GM23338 (cell line): ENCODE data around the gene KBTBD12. TPM values are rescaled to one million over a fixed set of nuclear protein-coding genes. Genes with fewer than 3 reads are reported as not detected.

Source experiments
- ATAC-seq: fragments of 200-7000 bp; cut with Tn5 transposase; 3 replicates; pipeline ENCODE4 v1.9.1; 2020
- DNase-seq: peaks from one replicate; pipeline ENCODE4 v3.0.0-alpha.2; 2015; ENCODE audit warnings: low spot score
- H2AFZ ChIP-seq: fragments of 200-600 bp; sonication (generic); 2 replicates; pipeline ENCODE4 v1.8.0; 2016; ENCODE audit warnings: antibody characterized with exemption, mild to moderate bottlenecking, moderate library complexity
- H3F3A ChIP-seq: fragments of 200-600 bp; sonication (generic); replicated peaks from 2 replicates; pipeline ENCODE4 v1.8.0; 2017; ENCODE audit warnings: antibody characterized with exemption, mixed run types, low read depth
- H3K27ac ChIP-seq: fragments of 200-600 bp; sonication (generic); 2 replicates; pipeline ENCODE4 v1.6.1; 2016; ENCODE audit warnings: low read depth
- H3K27me3 ChIP-seq: fragments of 200-600 bp; sonication (generic); 2 replicates; pipeline ENCODE4 v1.8.0; 2016; ENCODE audit warnings: mild to moderate bottlenecking, mixed run types, moderate library complexity; ENCODE audit not compliant: insufficient read depth
- H3K36me3 ChIP-seq: fragments of 200-600 bp; sonication (generic); 2 replicates; pipeline ENCODE4 v1.8.0; 2016; ENCODE audit warnings: mild to moderate bottlenecking; ENCODE audit not compliant: insufficient read depth
- H3K4me1 ChIP-seq: fragments of 200-600 bp; sonication (generic); 2 replicates; pipeline ENCODE4 v1.8.0; 2016; ENCODE audit warnings: mild to moderate bottlenecking, moderate library complexity; ENCODE audit not compliant: insufficient read depth
- H3K4me2 ChIP-seq: fragments of 200-600 bp; sonication (generic); 2 replicates; pipeline ENCODE4 v1.7.1; 2017; ENCODE audit warnings: mixed run types
- H3K4me3 ChIP-seq: fragments of 200-600 bp; sonication (generic); 2 replicates; pipeline ENCODE4 v1.6.1; 2016; ENCODE audit warnings: mixed run types
- H3K79me2 ChIP-seq: fragments of 200-600 bp; sonication (generic); replicated peaks from 2 replicates; pipeline ENCODE4 v1.8.0; 2017; ENCODE audit warnings: mild to moderate bottlenecking; ENCODE audit not compliant: insufficient read depth
- H3K9me2 ChIP-seq: fragments of 200-600 bp; sonication (generic); 2 replicates; pipeline ENCODE4 v1.8.0; 2017; ENCODE audit not compliant: insufficient read depth
- H4K20me1 ChIP-seq: fragments of 200-600 bp; sonication (generic); replicated peaks from 2 replicates; pipeline ENCODE4 v1.8.0; 2017; ENCODE audit warnings: mild to moderate bottlenecking; ENCODE audit not compliant: insufficient read depth
- H3K27ac Mint-ChIP-seq: 2 replicates; pipeline ENCODE4 v1.8.0; 2020; ENCODE audit warnings: inconsistent platforms, mild to moderate bottlenecking, moderate library complexity, mixed read lengths
- H3K27me3 Mint-ChIP-seq: 3 replicates; pipeline ENCODE4 v1.8.0; 2022; ENCODE audit warnings: low read depth, mild to moderate bottlenecking, moderate library complexity, mixed read lengths, inconsistent platforms; ENCODE audit not compliant: insufficient read depth, poor library complexity
- H3K36me3 Mint-ChIP-seq: 3 replicates; pipeline ENCODE4 v1.8.0; 2021; ENCODE audit warnings: low read depth, mild to moderate bottlenecking, inconsistent platforms, moderate library complexity, mixed read lengths
- H3K4me1 Mint-ChIP-seq: 3 replicates; pipeline ENCODE4 v1.8.0; 2020; ENCODE audit warnings: mild to moderate bottlenecking, inconsistent platforms, mixed read lengths
- H3K4me3 Mint-ChIP-seq: 3 replicates; pipeline ENCODE4 v1.8.0; 2021; ENCODE audit warnings: moderate library complexity, mild to moderate bottlenecking, inconsistent platforms, mixed read lengths
- H3K9me3 Mint-ChIP-seq: 3 replicates; pipeline ENCODE4 v1.8.0; 2020; ENCODE audit warnings: moderate library complexity, mild to moderate bottlenecking, inconsistent platforms, mixed read lengths
- CREB1 ChIP-seq: fragments of 250-450 bp; sonication (Bioruptor Pico); IDR thresholded peaks from 2 replicates; pipeline ENCODE4 v1.5.0; 2020; ENCODE audit warnings: low read depth, mild to moderate bottlenecking, moderate library complexity
- CTCF ChIP-seq, 2 experiments: fragments of 200-600 bp in 1 of 2; sonication (generic) in 1 of 2; conservative IDR thresholded peaks; 2 replicates each; pipeline versions ENCODE4 v1.5.1 to v1.6.1; 2016 to 2017; ENCODE audit warnings: antibody characterized with exemption in 2 of 2, low read depth in 2 of 2, mild to moderate bottlenecking in 2 of 2, moderate library complexity in 1 of 2
- ETS1 ChIP-seq: IDR thresholded peaks from 2 replicates; pipeline ENCODE4 v1.6.1; 2016; ENCODE audit warnings: antibody characterized with exemption
- EZH2 ChIP-seq: fragments of 200-600 bp; sonication (generic); IDR thresholded peaks from one replicate; pipeline ENCODE4 v1.8.0; 2017; ENCODE audit warnings: antibody characterized with exemption, mild to moderate bottlenecking, low read depth; ENCODE audit not compliant: unreplicated experiment
- EZH2phosphoT487 ChIP-seq: fragments of 200-600 bp; sonication (generic); IDR thresholded peaks from one replicate; pipeline ENCODE4 v1.8.1; 2018; ENCODE audit warnings: antibody characterized with exemption; ENCODE audit not compliant: unreplicated experiment
- JUNB ChIP-seq: IDR thresholded peaks from one replicate; pipeline ENCODE4 v1.6.1; 2016; ENCODE audit warnings: antibody characterized with exemption; ENCODE audit not compliant: unreplicated experiment
- NANOG ChIP-seq: IDR thresholded peaks from 2 replicates; pipeline ENCODE4 v1.6.1; 2016; ENCODE audit warnings: antibody characterized with exemption, borderline replicate concordance
- POLR2AphosphoS5 ChIP-seq: IDR thresholded peaks from 2 replicates; pipeline ENCODE4 v1.6.1; 2016; ENCODE audit warnings: antibody characterized with exemption, low read depth
- REST ChIP-seq: IDR thresholded peaks from one replicate; pipeline ENCODE4 v1.6.1; 2018; ENCODE audit warnings: antibody characterized with exemption; ENCODE audit not compliant: unreplicated experiment
- STAT1 ChIP-seq: IDR thresholded peaks from one replicate; pipeline ENCODE4 v1.6.1; 2016; ENCODE audit warnings: antibody characterized with exemption; ENCODE audit not compliant: unreplicated experiment
- ZNF114 ChIP-seq: fragments of 250-450 bp; sonication (Bioruptor Pico); IDR thresholded peaks from 2 replicates; pipeline ENCODE4 v1.5.0; 2020; ENCODE audit warnings: mild to moderate bottlenecking, moderate library complexity
- ZNF331 ChIP-seq: fragments of 250-450 bp; sonication (Bioruptor Pico); IDR thresholded peaks from 2 replicates; pipeline ENCODE4 v1.5.0; 2020; ENCODE audit warnings: low read depth, mild to moderate bottlenecking, moderate library complexity
- ZNF462 ChIP-seq: fragments of 250-450 bp; sonication (Bioruptor Pico); IDR thresholded peaks from 2 replicates; pipeline ENCODE4 v1.5.0; 2020; ENCODE audit warnings: mild to moderate bottlenecking, moderate library complexity
- polyA plus RNA-seq: library from polyadenylated mRNA; unstranded; fragments of >200 nt; fragmentation: Nextera tagmentation; extraction: Ambion mirVana; gene quantifications from 2 replicates; pipeline ENCODE4 v1.2.1, GENCODE V29; 2016
- total RNA-seq: library from RNA; depleted of rRNA; stranded (reverse); fragments of >200 nt; shearing (Covaris generic); gene quantifications from 2 replicates; pipeline ENCODE4 v1.2.3, GENCODE V29; 2014

Gene KBTBD12
- total and polyA plus RNA-seq, 2 experiments from 2014 or later: 0.53 to 0.69 TPM

GRCh38 chr3:127920738-127921137, 5.7 kb downstream of the KBTBD12 start:
- H3K4me2 ChIP-seq: no peak overlapping the region
- H3F3A ChIP-seq: no peaks in the 10 kb centered on the region
- no peak overlapping the region for H3K27ac Mint-ChIP-seq
- no peaks in the 10 kb centered on the region for H4K20me1 ChIP-seq
- no peak overlapping the region for H3K4me3 Mint-ChIP-seq
- H3K27ac ChIP-seq: no peak overlapping the region
- H3K27me3 Mint-ChIP-seq: peaks cover 15% of the 10 kb centered on the region
- ATAC-seq (no peak), DNase-seq (no peak)
- H2AFZ ChIP-seq: no peak overlapping the region
- no peaks in the 10 kb centered on the region for H3K9me2 ChIP-seq
- no peaks in the 10 kb centered on the region for H3K79me2 ChIP-seq
- H3K4me3 ChIP-seq: no peak overlapping the region
- H3K36me3 Mint-ChIP-seq: no peaks in the 10 kb centered on the region
- H3K4me1 Mint-ChIP-seq: peaks cover 6% of the 10 kb centered on the region
- H3K27me3 ChIP-seq: peaks cover 18% of the 10 kb centered on the region
- no peaks in the 10 kb centered on the region; the same call in 1 of the 2 replicates for H3K4me1 ChIP-seq
- no peaks in the 10 kb centered on the region for H3K9me3 Mint-ChIP-seq
- H3K36me3 ChIP-seq: no peaks in the 10 kb centered on the region
- TF ChIP-seq CREB1 (CRISPR knock-in tag): no peak
- TF ChIP-seq CTCF (conservative IDR thresholded peaks at IDR 0.05; ENCODE audit: low read depth in 2 of 2): no peak
- TF ChIP-seq NANOG: no peak
- TF ChIP-seq STAT1: no peak
- no peak for TF ChIP-seq JUNB
- TF ChIP-seq EZH2phosphoT487: no peak
- no peak for TF ChIP-seq POLR2AphosphoS5
- no peak for TF ChIP-seq ZNF114 (CRISPR knock-in tag)
- no peak for TF ChIP-seq ZNF462
- TF ChIP-seq EZH2: no peak
- no peak for TF ChIP-seq REST
- no peak for TF ChIP-seq ZNF331 (CRISPR knock-in tag)
- no peak for TF ChIP-seq ETS1
